Stimulated activated CD4-positive, alpha-beta T cell treated with anti-CD3 and anti-CD28 coated beads, Interleukin-1b, Interleukin-23, amount 100 ng/mL, for 1 hour (primary cell): ENCODE data around the gene KIAA1671.

ENCODE experiments used
- DNase-seq, 2 donors: peaks; one replicate each; pipeline ENCODE4 v3.0.0-alpha.2; 2020; ENCODE audit warnings: low read depth in 2 of 2

Gene KIAA1671

DNA sequence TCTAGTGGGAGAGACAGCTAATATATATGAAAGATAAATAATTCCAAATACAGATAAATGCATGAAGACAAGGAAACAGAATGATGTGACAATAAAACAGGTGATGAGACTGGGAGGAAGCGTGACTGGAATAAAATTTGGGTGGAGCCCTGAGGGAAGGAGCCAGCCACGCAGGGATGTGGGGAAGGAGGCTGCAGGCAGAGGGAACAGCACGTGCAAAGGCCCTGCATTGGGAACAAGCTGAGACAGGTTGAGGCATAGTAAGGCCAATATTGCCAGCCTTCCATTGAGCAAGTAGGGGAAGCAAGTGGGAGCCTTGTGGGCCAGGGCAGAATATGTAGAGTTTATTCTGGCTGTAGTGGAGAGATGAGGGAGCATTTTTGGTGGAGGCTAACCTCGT, 139.6 kb downstream of the KIAA1671 start:
- no peak for DNase-seq

DNA sequence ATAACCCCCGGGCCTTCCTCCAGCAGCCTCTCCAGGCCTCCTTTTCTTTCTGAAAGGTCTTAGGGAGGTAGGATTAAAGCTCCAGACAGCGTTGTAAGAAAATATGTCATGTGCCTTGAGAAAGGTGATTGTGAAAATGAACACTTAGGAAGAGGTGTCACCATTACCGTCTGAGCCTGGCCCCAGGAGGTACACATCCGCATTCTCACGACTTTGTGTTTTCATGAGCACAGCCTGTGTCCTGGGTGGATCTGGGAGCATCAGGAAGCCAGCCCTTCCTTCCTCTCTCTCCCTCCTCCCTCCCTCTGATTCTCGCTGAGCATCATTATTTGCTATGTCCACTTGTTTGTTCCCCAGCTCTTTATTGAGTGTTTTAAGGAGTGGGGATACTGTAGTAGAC, 142.1 kb downstream of the KIAA1671 start:
- DNase-seq, result no peak

DNA sequence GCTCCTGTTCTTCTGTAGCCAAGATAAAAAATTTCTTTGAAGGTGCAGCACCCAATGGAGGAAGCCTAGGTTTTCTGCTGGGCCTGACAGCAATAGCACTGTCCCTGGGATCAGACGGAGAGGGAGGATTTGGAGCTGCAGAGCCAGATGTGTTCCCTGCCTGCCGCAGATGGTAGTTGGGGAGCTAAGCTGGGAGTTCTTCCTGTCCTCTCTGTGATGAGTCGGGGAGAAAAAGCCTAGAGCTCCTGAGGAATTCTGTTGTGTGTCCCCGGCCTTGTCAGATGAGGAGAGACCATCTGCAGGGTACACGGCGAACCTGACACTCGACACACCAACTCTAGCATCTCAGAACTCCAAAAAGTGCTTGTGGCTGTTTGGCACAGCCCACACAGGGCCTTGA, 143.4 kb downstream of the KIAA1671 start:
- no peak for DNase-seq

DNA sequence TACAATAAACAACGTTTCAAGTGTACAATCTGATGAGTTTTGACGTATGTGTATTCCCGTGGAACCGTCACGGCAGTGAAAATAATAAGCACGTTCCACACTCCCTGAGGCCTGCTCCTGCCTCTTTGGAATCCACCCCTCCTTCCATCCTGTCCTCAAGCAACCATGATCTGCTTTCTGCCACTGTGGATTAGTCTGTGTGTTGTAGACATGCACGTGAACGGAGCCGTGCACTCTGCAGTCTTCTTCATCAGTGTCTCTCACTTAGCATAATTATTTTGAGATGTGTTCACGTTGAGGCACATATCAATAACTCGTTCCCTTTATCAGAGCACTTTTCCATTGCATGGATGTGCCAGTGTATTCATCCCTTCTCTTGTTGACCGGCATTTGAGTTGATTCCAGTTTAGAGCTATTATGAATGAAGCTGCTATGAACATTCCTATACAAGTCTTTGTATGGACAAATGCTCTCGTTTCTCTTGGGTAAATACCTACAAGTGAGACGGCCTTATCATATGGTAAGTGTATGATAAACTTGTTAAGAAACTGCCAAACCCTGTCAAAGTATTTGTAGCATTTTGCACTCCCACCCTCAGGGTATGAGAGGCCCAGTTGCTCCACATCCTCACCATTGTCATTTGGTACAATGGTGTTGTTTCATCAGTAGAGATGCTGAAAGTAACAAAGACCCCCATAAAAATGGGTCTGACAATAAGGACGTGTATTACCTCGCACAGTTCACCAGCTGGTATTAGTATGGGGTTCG, 144.3 kb downstream of the KIAA1671 start:
- no peak for DNase-seq

DNA sequence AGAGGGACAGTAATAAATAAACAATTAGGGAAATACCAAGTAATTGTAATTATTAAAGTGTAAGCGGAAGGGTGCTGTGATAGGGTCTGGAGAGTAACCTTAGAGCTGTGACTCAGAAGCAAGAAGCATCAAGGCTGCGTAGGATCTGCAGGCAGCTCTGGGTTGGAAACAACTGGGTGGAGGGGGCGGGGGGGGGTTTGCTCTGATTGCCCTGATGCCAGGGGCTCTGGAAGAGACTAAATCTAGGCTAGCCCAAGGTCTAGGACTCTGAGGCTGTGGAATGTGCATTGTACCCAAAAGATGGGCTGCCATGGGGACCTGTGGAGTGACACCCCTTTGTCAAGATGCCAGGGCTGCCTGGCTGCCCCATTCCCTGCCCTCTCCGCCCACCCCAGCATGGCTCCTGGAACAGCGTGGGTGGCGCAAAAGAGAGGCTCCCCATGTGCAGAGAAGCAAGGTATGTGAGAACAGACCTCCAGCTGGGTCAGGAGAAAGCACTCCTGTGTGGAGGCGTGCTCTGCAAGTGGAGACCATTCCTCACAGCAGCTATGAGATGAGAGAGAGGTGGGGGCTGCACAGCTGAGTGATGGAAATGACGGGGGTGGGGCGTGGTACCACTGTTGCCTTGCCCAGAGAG, 146.0 kb downstream of the KIAA1671 start:
- no peak for DNase-seq

DNA sequence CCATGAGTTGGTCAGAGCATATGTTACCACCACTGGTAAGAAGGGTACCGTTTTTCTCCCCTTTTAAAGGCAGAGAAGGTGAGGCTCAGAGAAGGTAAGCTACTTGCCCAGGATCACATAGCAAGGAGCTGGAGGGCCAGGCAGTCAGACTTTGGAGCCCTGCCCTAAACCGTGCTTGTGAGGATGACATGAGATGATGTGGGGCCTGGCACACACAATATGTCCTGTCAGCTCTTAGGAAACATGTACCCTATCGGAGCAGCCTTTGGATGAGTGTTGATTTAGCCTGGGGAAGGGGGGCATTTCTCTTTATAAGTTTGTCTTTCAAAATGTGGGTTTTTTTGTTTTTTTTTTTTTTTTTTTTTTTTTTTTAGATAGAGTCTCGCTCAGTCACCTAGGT, 146.7 kb downstream of the KIAA1671 start:
- DNase-seq, result no peak

DNA sequence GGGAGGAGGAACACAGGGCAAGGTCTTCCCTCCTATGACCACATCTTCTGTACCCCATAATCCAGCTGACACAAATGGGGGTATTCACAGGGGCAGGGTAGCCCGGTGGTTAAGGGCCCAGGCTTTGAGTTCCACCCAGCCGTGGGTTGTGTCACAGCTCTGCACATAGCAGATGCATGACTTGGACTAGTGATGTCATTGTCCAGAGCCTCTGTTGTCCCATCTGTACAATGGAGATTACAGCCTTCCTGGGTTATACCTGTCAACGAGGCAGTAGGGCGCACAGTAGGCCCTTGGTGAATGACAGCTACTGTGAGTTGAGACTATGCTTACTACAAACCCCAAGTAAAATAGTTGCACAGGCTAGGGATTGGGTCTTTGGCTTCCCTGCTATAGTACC, 147.9 kb downstream of the KIAA1671 start:
- DNase-seq, result no peak

DNA sequence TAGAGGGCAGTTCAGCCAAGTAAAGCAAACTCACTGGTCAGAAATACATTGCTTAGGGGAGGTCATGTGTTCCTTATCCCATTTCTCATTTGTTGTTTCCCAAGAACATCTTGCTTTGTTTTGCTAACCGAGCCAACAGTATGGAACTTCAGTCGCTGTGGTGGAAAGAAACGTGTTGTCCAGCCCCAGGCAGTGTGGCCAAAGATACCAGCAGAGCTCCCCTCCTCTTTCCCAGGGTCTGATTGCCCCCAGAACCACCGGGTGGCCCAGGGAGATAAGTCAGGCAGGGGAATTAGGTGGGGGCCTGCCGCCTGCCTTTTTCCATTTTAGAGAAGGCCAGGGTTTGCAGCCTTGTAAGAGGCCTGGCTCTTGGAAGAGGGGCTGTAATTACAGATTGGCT, 148.4 kb downstream of the KIAA1671 start:
- no peak for DNase-seq

DNA sequence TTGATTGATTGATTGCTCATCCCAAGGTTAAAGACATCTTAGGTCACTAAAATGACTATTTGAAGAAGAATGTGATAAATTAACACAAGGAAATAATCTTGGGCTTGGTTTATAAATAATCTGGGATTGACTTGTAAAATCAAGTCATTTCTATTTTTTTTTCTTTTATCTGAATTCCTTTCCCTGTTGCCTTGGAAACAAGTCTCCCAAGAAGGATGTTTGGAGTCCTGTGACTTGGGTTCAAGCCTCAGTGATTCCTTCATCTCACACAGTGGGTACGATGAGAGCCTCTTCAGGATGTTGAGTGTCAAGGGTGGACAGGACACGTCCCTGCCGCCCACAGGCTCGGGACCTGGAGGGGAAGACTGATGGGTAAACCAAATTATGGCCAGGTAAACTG, 149.0 kb downstream of the KIAA1671 start:
- no peak for DNase-seq

DNA sequence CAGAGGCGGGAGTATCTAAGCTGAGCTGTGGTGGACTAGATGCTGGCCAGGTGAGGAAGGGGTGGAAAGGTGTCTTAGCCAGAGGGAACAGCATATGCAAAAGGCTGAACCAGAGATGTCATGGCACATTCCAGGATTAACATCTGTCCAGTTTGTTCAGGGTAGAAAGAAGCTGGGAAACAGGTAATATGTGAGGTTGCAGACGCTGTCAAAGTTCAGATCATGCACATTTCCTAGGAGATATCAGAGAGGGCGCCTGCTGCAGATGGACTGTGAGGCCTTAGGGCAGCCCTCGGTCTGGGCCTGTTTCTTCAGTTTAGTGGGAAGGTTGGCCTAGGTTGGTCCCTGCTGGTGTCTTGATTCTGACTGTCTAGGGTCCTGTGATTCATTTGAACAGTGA, 149.5 kb downstream of the KIAA1671 start:
- DNase-seq, result no peak

DNA sequence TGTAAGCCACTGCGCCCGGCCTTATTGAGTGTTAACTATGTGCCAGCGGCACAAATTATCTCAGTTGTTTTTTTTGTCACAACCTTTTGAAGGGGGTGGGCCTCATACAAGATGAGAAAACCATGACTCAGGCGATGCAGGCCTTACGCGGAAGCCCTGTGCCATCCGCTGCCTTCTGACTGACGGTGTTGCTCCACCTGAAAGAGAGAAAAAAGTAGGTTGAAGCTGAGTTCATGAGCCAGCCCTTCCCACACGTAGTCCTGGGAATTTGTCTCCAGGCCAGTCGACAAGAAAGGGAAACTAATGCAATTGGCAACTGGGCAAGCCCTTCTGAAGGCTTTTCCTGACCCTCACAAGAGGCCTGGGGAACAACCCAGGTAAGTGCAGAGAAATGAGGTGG, 150.2 kb downstream of the KIAA1671 start:
- no peak for DNase-seq

DNA sequence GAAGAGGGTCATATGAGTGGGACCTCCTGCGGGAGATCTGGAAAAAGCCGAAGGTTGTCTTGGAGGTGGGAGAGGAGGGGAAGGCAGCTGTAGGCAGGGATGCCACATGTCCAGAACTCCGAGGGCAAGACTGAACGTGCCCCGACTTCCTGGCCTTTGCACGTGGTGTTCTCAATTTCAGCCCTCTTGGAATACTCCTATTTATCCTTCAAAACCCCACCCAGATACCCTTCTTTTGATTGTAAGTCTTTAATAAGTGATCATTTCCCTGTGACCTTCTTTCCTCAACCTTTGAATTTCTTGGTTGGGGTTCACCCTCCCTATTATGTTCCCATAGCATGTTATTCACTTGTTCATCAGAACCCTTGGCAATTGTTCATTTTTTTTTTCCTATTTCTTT, 151.9 kb downstream of the KIAA1671 start:
- DNase-seq, result no peak

DNA sequence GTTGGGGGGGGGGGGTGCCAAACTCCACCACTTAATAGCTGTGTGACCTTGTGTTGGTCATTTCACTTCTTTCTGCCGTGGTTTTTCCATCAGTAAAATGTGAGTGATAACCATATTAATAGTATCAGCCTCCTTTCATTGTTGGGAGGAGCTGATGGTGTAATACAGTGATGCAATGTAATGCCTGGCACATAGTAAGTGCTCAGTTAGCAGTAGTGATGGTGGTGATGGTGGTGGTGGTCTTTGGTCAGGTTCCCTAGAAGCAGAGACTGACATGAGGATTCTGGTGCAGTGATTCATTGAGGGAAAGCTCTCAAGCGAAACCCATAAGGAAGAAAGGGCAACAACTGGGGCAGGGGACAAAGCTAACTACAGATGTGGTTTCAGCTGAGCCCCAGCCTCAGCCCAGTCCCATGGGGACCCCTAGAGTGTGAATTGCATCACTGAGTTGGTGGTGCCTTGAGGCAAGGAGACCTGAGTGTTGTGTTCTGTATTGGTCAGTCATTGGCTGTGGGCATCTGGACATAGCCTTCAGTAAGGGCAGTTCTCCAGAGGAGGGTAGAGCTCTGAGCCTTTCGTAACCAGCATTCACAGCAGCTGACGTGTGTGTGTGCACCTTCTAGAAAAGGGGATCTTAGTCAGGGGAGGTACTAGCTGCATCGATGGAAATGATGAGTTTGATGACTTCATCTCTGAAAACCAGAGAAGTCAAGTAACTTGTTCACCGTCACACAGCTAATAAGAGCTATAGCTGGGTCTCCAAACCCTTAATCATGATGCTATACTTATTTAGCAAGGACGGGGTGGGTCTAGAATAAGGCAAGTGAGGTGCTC, 153.5 kb downstream of the KIAA1671 start:
- no peak for DNase-seq

DNA sequence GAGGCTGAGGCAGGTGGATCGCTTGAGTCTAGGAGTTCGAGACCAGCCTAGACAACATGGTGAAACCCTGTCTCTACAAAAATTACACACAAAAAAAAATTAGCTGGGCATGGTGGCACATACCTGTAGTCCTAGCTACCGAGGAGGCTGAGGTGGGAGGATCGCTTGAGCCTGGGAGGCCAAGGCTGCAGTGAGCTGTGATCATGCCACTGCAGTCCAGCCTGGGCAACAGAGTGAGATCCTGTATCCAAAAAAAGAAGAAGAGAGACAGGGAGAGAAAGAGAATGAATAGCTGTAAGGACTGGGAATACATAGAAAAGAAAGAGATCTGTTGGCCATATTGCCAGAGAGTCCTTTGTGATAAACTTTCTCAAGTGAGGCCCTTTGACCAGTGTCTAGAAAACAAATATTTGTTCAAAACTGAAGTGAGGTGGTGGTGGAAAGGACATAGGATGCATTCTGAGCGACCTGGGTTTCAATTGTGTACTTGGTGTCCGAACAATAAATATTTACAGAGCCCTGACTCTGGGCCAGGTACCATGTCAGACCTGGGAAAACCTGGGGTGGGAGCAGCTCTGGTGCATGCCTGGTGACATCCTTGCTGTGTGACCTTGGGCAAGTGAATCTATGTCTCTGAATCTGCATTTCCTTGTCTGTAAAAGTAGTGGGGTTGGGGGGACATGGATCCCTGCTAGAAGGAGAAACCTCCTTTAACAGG, 157.5 kb downstream of the KIAA1671 start:
- DNase-seq, result no peak

DNA sequence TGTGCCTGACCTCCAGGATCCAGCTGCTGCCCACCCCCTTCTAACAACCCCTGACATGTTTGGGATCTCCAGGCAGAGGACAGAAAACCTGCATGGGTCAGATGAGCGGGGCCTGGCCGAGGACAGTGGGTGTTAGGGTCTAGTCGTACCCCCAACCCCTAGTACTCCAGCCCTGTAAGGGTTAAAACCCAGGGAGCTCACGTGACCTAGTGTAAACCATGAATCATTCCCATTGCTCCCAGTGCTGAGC, 158.0 kb downstream of the KIAA1671 start:
- DNase-seq, result no peak

DNA sequence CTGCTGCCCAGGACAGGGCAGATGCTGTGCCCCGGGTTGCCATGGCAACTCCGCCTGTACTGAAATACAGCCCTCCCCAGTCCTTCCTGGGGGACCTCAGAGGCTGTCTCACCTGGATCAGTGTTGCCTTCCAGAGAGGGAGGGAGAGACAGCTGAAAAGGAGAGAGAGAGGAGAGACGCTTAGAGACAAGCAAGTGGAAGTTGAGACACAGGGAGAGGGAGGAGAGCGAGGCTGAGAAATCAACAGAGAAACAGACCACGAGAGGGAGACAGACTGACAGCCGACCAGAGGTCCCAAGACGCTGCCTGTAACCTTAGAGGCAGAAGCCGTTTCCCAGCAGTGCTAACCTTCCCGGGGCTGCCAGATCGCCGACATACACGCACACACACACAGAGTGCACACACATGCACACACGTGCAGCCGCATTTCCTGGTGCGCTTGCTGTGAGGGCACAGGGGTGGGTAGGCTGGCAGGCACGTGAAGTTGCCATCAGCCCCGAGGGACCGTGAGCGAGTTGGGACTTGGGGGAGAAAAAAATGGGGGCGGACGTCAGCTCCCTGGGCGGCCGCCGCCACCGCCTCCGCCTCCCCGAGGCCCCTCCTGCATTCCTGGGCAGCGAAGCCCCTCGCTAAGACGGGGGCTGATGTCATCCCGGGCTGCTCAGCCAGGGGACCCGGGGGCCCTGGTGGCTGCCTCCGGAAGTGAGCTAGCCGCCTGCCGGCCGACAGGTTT, 158.5 kb downstream of the KIAA1671 start:
- peak; percentile 6 to 17 for DNase-seq

DNA sequence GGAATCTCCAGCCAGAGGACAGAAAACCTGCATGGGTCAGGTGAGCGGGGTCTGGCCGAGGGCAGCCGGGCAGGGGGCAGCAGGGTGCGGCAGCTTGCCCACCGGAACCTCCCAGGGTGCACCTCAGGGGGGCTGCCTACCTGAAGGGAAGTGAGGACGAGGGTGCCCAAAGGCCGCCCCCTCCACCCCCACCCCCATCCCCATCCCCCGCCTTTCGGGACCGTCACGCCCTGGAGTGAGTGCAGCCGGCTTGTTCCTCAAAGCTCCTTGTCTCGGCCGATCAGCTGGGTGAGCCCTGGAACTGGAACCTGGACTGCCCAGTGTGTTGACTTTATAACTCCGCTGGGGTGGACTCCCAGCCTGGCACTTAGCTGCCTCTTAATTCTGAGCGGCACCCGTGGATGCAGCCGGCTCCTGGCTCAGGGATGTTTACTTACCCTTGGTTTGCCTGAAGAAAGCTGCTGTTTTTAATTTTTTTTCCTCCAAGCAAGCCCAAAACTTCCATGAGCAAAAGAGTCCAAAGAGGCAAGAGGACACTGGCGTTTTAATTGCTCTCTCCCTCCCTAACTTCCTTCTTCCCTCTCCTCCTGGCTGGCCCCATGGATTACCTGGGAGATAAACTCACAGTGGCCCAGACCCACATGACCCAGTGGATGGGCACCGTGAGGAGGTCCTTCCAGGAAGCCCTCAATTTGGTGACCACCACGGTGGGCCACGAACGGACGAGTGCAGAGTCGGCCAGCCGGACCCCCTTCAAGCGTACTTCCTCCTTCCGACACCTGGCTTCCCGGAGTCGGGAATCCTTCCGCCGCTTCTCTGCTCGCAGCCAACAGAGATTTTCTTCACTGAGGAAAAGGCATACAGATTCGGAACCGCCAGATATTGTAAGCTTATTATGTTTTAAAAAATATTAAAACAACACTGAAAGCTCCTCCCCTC, 159.3 kb downstream of the KIAA1671 start:
- DNase-seq, result no peak

DNA sequence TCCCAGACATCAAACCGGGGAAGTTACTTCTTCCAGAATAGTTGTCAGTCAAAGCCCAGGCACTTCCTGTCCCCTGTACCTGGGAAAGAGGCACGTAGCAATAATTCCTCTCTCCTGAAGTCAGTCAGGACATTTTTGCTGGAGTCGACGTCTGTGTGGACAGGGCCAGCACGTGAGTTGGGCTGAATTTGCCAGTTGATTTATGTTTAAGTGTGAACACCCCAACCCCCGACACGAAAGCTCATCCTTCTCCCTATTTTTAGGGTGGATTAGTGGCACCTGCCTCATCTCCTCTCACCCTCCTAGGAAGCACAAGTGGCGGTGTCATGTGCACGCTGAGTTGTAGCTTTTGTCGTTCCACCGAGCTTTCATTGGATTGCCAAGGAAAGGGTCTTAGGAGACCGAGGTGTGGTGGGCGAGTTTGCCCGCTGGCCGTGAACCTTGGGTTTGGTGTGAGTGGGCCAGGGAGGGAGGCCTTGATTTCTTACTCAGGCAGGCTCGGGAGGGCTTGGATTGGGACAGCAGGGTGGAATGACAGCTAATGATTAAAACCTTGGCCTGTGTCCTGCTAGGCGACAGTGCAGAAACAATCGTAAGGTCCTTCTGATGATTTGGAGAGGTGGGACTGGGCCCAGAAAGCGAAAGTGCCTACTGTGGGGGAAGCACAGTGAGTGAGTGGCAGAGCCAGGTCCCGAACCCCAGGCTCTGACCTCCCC, 160.2 kb downstream of the KIAA1671 start:
- no peak for DNase-seq

DNA sequence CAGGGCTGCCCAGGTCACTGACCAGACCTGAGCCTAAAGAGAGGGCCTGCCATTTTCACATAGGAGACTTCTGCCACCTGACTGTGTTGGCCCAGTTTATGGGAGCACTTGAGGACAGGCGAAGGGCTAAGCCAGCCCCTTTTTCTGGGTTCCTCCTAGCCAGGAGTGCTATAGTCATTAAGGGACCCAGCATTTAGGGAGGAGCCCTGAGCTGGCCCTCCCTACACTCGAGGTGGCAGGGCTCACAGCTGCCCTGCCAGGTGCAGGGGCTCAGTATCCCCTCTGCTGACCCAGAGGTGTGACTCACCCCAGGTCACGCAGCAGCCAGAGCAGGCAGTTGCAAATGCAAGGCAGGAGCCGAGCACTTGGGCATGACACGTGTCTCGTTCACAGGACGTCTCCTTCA, 160.8 kb downstream of the KIAA1671 start:
- no peak for DNase-seq
